DOHH2 (cell line): Measurements from ENCODE around the gene SERPINC1.

Experiments used
- CTCF ChIP-seq: fragments of 200-600 bp; sonication (generic); IDR thresholded peaks from one replicate; pipeline ENCODE4 v1.5.1; 2014; ENCODE audit warnings: antibody characterized with exemption, mild to moderate bottlenecking, low read depth, low read length; ENCODE audit not compliant: poor library complexity, severe bottlenecking
- EZH2phosphoT487 ChIP-seq: fragments of 200-600 bp; sonication (generic); IDR thresholded peaks from 2 replicates; pipeline ENCODE4 v1.6.1; 2017; ENCODE audit warnings: borderline replicate concordance, mild to moderate bottlenecking, antibody characterized with exemption, low read length, moderate library complexity, mixed read lengths

GRCh38 chr1:173913111-173913510 is 4.0 kb downstream of the SERPINC1 start:
- TF ChIP-seq CTCF = no peak
- TF ChIP-seq EZH2phosphoT487 = no peak
